Uterus (tissue), 2 donors: Measurements from ENCODE around the gene S1PR1.

Source experiments
- CTCF ChIP-seq, 4 experiments: fragments of 200-600 bp in 2 of 4; fragments of 450-650 bp in 2 of 4; sonication (generic) in 2 of 4; IDR thresholded peaks; one replicate each; pipeline ENCODE4 v1.5.1; 2016 to 2019; ENCODE audit warnings: antibody characterized with exemption in 4 of 4, mild to moderate bottlenecking in 2 of 4, moderate library complexity in 1 of 4
- POLR2A ChIP-seq, 2 donors: fragments of 450-650 bp; IDR thresholded peaks; one replicate each; pipeline ENCODE4 v1.6.1; 2016; ENCODE audit warnings: antibody characterized with exemption in 2 of 2, mild to moderate bottlenecking in 1 of 2, moderate library complexity in 1 of 2

DNA sequence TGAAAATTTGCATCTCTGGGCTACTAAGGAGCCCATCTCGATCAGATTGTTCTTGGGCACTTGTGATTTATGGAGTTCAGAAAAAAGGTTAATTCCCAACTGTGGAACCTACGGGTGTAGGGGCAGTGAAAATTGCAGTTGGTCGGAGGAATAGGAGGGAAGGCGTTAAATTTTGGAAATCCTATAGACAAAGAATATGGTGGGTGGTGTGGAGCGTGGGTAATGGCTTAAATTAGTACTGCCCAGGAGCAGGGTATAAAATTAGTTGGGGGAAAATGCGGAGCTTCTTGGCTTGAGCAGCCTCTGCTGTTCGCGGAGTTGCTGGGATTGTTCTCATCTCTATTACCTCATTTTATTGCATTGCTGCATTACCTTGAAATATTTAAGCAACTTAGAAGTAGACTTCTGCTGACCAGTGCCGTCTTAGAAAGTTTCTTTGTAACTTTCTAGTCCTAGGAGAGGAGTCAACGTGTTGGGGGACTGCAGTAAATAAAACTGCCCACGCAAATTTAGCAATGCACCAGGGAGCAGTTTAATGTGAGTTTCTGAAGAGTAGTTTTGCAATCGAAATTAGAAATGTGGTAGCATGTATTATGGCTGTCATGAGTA is 514 bp downstream of the S1PR1 start:
- no peak for TF ChIP-seq CTCF (IDR thresholded peaks at IDR 0.05)
- TF ChIP-seq POLR2A (IDR thresholded peaks at IDR 0.05), result no peak
